Stimulated activated naive CD8-positive, alpha-beta T cell treated with anti-CD3 and anti-CD28 coated beads, Interleukin-15, Interleukin-2, amounts not matched to agents 100 ng/mL and 50 ng/mL, for 24 hours (primary cell): ENCODE measurements around the gene ADGRL4.

Experiments used
- H3K27ac Mint-ChIP-seq: one replicate; pipeline ENCODE4 v1.8.0; 2021; ENCODE audit warnings: mild to moderate bottlenecking, mixed read lengths
- H3K27me3 Mint-ChIP-seq: one replicate; pipeline ENCODE4 v1.8.0; 2021; ENCODE audit warnings: mixed read lengths
- H3K36me3 Mint-ChIP-seq: one replicate; pipeline ENCODE4 v1.8.0; 2021; ENCODE audit warnings: low read depth, mixed read lengths
- H3K4me1 Mint-ChIP-seq: one replicate; pipeline ENCODE4 v1.8.0; 2021; ENCODE audit warnings: low read depth, mixed read lengths
- H3K4me3 Mint-ChIP-seq: one replicate; pipeline ENCODE4 v1.8.0; 2021; ENCODE audit warnings: mild to moderate bottlenecking, mixed read lengths
- H3K9me3 Mint-ChIP-seq: one replicate; pipeline ENCODE4 v1.8.0; 2021; ENCODE audit warnings: mixed read lengths

The ADGRL4 gene

DNA sequence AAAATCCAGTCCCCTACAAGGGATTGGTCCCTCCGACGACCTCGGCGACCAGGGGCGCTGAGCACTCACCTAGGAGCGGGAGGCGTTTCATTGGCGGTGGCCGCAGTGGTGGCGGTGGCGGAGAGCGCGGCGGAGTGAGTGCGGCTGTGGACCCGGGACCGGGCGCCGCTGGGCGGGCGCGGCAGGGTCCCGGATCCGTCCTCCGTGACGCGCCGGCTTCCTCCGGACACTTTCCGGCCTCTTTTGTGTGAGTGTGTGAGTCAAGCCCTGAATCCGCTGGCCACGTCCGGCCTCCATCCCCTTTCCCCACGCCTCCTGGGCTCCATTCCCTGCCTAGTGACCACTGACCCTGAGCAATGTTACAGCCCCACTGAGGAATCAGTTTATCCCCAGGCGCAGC lies at the start of gene ADGRL4:
Gene ADGRL4, minus strand, starts transcription at position 167 of the 400 bp plus-strand sequence. Its CDS starts 76 bp downstream, at position 91.
- H3K36me3 Mint-ChIP-seq = no peaks in the 10 kb centered on the region
- peaks cover 7% of the 10 kb centered on the region for H3K27me3 Mint-ChIP-seq
- no peaks in the 10 kb centered on the region for H3K9me3 Mint-ChIP-seq
- no peak within 1 kb of the TSS for H3K4me3 Mint-ChIP-seq
- no peak within 1 kb of the TSS for H3K27ac Mint-ChIP-seq
- H3K4me1 Mint-ChIP-seq = no peaks in the 10 kb centered on the region

DNA sequence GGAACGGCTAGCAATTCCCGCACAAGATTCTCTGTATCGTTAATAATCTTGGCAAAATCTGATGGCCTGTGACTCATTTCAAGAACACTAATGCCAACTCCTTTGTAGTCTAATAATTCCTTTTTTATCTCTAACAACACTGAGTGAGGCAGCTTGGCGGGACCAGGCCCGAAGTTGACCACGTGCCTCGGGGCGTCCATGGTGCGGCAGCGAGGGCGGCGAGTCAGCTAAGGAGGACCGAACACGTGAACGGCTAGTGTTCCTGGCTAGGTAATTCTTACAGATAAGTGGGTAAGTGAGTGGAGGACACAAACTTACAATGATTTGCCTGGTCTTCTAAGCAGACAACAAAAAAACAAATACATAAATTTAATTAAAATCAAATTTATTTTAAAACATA lies 49.3 kb upstream of the ADGRL4 start:
- Mint-ChIP-seq H3K27me3 (no peaks in the 10 kb centered on the region), H3K9me3 (peaks cover 16% of the 10 kb centered on the region), H3K27ac (no peak overlapping the region), H3K4me1 (peaks cover 9% of the 10 kb centered on the region), H3K4me3 (no peak overlapping the region), H3K36me3 (peaks cover 3% of the 10 kb centered on the region)

DNA sequence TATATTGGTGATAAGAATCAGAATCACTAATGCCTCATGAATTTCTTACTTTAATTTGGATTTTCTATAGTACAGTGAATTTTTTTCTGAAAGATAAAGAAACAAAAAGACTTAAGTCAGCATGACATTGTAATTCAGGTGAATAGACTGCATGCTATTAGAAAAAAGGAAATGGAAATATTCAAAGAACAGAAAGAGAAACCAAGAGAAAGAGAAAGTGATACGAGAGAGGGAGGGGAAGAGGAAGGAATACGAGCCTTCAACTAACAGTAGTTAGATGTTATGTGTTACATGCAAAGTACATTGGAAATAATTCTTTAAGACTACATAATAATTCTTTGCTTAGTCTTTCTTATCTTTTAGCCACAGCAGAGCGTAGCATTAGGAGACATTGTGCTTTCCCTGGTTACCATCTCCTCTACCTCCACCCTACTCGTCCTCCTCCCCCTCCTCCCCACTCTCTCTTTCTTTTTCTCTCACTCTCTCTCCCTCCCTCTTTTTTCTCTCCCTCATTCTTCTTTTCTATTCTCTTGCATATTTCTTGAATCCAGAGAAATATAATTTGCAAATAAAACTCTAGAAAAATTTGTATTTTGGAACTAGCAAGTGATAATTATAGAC lies 46.4 kb upstream of the ADGRL4 start:
- peaks cover 9% of the 10 kb centered on the region for H3K4me1 Mint-ChIP-seq
- no peak overlapping the region for H3K27ac Mint-ChIP-seq
- H3K36me3 Mint-ChIP-seq = peaks cover 3% of the 10 kb centered on the region
- H3K9me3 Mint-ChIP-seq = peaks cover 8% of the 10 kb centered on the region
- H3K4me3 Mint-ChIP-seq = peak overlapping the region; percentile 75
- H3K27me3 Mint-ChIP-seq = no peaks in the 10 kb centered on the region

- H3K27me3 Mint-ChIP-seq = no peaks in the 10 kb centered on the region
- H3K4me1 Mint-ChIP-seq = peaks cover 9% of the 10 kb centered on the region
- H3K27ac Mint-ChIP-seq = no peak overlapping the region
- no peaks in the 10 kb centered on the region for H3K9me3 Mint-ChIP-seq
- H3K4me3 Mint-ChIP-seq = no peak overlapping the region
- H3K36me3 Mint-ChIP-seq = no peaks in the 10 kb centered on the region
Observed at GRCh38 chr1:79044974-79045650, 38.6 kb upstream of the ADGRL4 start.

DNA sequence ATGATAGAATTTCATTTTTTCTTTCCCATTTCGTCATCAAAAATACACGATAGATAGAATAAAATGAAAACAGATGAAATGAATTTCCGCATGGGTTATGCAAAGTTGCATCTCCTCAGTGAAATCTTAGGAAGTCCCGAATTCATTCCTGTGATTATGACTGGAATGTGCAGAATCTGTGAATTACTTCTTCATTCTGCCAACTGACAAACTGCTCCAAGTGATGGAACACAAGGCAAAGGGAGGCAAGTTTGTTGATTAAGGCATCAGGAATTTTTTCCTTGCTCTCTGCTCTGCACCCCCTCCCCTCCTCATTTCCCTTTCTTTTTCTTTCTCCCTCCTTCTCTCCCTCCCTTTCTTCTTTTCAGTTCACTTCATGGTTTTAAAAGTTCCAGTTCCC lies 37.0 kb upstream of the ADGRL4 start:
- Mint-ChIP-seq H3K4me3 (no peak overlapping the region), H3K9me3 (peaks cover 3% of the 10 kb centered on the region), H3K27ac (no peak overlapping the region), H3K4me1 (peaks cover 10% of the 10 kb centered on the region), H3K27me3 (no peaks in the 10 kb centered on the region), H3K36me3 (no peaks in the 10 kb centered on the region)

DNA sequence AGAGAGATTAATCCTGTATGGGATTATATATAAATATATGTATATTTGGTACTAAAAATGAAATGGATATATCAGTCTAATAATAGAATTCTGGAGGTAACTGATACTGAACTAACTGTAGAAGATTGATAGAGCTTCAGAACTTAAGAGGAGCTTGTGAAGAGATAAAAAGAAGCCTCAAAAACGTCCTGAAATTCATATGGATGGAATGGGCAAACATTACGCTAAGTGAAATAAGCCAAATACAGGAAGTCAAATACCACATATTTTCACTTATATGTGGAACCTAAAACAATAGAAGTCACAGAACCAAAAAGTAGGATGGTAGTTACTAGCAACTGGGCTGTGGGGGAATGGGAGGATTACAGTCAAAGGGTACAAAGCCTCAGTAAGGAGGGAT lies 36.0 kb upstream of the ADGRL4 start:
- Mint-ChIP-seq H3K4me1 (peaks cover 10% of the 10 kb centered on the region), H3K27me3 (no peaks in the 10 kb centered on the region), H3K36me3 (no peaks in the 10 kb centered on the region), H3K9me3 (peaks cover 3% of the 10 kb centered on the region), H3K27ac (no peak overlapping the region), H3K4me3 (no peak overlapping the region)

- peaks cover 10% of the 10 kb centered on the region for H3K4me1 Mint-ChIP-seq
- no peaks in the 10 kb centered on the region for H3K36me3 Mint-ChIP-seq
- H3K4me3 Mint-ChIP-seq = no peak overlapping the region
- H3K9me3 Mint-ChIP-seq = peaks cover 3% of the 10 kb centered on the region
- H3K27ac Mint-ChIP-seq = no peak overlapping the region
- H3K27me3 Mint-ChIP-seq = no peaks in the 10 kb centered on the region
Observed at GRCh38 chr1:79042117-79042516, 35.6 kb upstream of the ADGRL4 start.

DNA sequence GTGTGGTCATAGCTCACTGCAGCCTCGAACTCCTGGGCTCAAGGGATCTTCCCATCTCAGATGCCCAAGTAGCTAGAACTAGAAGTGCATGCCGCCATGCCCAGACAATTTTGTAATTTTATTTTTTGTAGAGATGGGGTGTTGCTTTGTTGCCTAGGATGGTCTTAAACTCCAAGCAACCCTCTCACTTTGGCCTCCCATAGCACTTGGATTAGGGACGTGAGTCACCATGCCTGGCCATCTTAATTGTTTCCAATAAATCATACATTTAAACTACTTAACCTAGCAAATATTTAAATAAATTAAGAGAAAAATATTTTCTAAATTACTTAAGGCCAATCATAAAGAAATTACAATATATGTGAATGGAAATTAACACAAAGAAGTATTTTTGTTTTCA lies 35.1 kb upstream of the ADGRL4 start:
- Mint-ChIP-seq H3K27ac (no peak overlapping the region), H3K36me3 (no peaks in the 10 kb centered on the region), H3K27me3 (no peaks in the 10 kb centered on the region), H3K4me1 (peaks cover 10% of the 10 kb centered on the region), H3K4me3 (no peak overlapping the region), H3K9me3 (peaks cover 3% of the 10 kb centered on the region)

- H3K4me1 Mint-ChIP-seq = peaks cover 10% of the 10 kb centered on the region
- no peak overlapping the region for H3K27ac Mint-ChIP-seq
- H3K27me3 Mint-ChIP-seq = no peaks in the 10 kb centered on the region
- H3K9me3 Mint-ChIP-seq = peaks cover 13% of the 10 kb centered on the region
- no peaks in the 10 kb centered on the region for H3K36me3 Mint-ChIP-seq
- peak overlapping the region; percentile 76 for H3K4me3 Mint-ChIP-seq
Observed at GRCh38 chr1:79040424-79041082, 34.0 kb upstream of the ADGRL4 start.

- Mint-ChIP-seq H3K36me3 (no peaks in the 10 kb centered on the region), H3K4me1 (peaks cover 10% of the 10 kb centered on the region), H3K27me3 (no peaks in the 10 kb centered on the region), H3K9me3 (peaks cover 13% of the 10 kb centered on the region), H3K27ac (no peak overlapping the region), H3K4me3 (no peak overlapping the region)
Observed at GRCh38 chr1:79037085-79037484, 30.6 kb upstream of the ADGRL4 start.

GRCh38 chr1:79012500-79012899 lies 6.0 kb upstream of the ADGRL4 start:
- no peak overlapping the region for H3K27ac Mint-ChIP-seq
- H3K4me1 Mint-ChIP-seq = no peaks in the 10 kb centered on the region
- no peaks in the 10 kb centered on the region for H3K27me3 Mint-ChIP-seq
- peaks cover 4% of the 10 kb centered on the region for H3K9me3 Mint-ChIP-seq
- H3K36me3 Mint-ChIP-seq = no peaks in the 10 kb centered on the region
- H3K4me3 Mint-ChIP-seq = no peak overlapping the region

DNA sequence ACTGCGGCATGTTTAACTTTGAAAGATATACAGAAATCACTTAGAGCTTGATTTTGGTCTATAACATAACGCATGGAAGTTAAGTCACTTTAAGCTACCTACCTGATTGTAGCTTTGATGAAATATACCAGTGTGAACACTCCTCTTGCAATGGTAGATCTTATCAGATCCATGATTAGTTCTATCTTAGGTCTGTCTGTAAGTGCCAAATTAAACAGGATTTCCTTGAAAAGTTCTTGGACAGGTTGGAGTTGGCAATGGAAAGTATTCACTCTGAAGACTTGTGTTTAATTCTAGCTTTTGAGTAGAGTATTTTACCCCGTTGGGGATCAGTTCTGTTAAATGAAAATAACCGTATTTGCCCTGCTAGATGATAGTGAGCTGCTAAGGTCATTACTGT lies 4.1 kb upstream of the ADGRL4 start:
- peaks cover 7% of the 10 kb centered on the region for H3K27me3 Mint-ChIP-seq
- no peaks in the 10 kb centered on the region for H3K36me3 Mint-ChIP-seq

DNA sequence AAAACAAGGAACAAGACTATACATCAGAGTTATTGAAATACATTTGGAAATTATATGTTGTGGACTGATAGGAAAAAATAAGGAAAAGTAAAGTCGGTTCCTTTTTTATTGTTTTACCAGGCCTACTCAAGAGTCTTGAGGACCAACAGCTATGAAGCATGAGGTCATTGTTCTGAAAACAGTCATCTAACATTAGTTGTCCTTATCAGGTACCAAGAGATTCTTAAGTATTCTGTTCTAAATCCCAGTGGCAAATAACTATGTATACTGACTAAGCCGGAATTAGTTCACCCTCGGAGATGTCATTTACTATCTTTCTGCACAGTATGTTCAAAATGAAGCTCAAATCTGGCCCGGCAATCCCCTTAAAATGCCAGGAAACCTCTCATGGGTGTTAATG lies 585 bp downstream of the ADGRL4 start:
- no peak overlapping the region for H3K27ac Mint-ChIP-seq
- H3K4me1 Mint-ChIP-seq = no peaks in the 10 kb centered on the region
- H3K36me3 Mint-ChIP-seq = no peaks in the 10 kb centered on the region
- peaks cover 7% of the 10 kb centered on the region for H3K27me3 Mint-ChIP-seq
- no peak overlapping the region for H3K4me3 Mint-ChIP-seq
- H3K9me3 Mint-ChIP-seq = no peaks in the 10 kb centered on the region

More for the DNA sequence above, 4.1 kb upstream of the ADGRL4 start:
- H3K4me3 Mint-ChIP-seq = no peak overlapping the region
- no peak overlapping the region for H3K27ac Mint-ChIP-seq
- no peaks in the 10 kb centered on the region for H3K4me1 Mint-ChIP-seq
- H3K9me3 Mint-ChIP-seq = no peaks in the 10 kb centered on the region

DNA sequence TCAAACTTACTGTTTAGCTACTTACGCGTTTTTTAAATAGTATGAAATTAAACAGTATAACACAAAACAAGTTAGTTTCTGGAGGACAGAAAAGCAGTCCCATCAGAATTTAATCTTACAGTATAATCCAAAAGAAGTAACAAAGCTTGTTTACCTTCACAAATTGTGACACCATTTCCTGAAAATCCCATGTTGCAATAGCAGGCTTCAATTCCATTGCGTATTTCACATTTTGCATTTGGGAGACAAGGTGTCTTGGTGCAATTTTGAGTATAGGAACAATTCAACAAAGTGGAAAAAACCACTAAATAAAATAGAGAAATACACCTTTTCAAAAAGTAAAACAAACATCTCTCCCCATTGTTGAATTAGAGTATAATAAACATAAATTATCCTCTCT lies 1.6 kb downstream of the ADGRL4 start:
- H3K4me3 Mint-ChIP-seq = no peak overlapping the region
- peaks cover 7% of the 10 kb centered on the region for H3K27me3 Mint-ChIP-seq
- H3K4me1 Mint-ChIP-seq = no peaks in the 10 kb centered on the region

GRCh38 chr1:78996791-78997190 lies 9.7 kb downstream of the ADGRL4 start:
- Mint-ChIP-seq H3K4me3 (no peak overlapping the region), H3K9me3 (peaks cover 9% of the 10 kb centered on the region), H3K4me1 (no peaks in the 10 kb centered on the region), H3K27ac (no peak overlapping the region), H3K27me3 (no peaks in the 10 kb centered on the region), H3K36me3 (no peaks in the 10 kb centered on the region)

More for the DNA sequence above, 1.6 kb downstream of the ADGRL4 start:
- Mint-ChIP-seq H3K27ac (no peak overlapping the region), H3K36me3 (no peaks in the 10 kb centered on the region), H3K9me3 (peaks cover 3% of the 10 kb centered on the region)
